Astrocyte of the spinal cord (primary cell): ENCODE data around the gene FAF1.

Experiments used
- DNase-seq: peaks from one replicate; pipeline ENCODE4 v3.0.0; 2011; ENCODE audit warnings: low read depth, low spot score
- H3K4me3 ChIP-seq: 2 replicates; pipeline ENCODE4 v1.5.1; 2011; ENCODE audit warnings: low read depth, mild to moderate bottlenecking, low read length, moderate library complexity
- CTCF ChIP-seq: IDR thresholded peaks from 2 replicates; pipeline ENCODE4 v1.5.1; 2012; ENCODE audit warnings: low read depth, mild to moderate bottlenecking, low read length, inconsistent platforms
- in situ Hi-C: cut with HindIII; loops from 2 replicates; pipeline ENCODE4 v1.10.0; 2017; ENCODE audit warnings: low sequenced_read_pairs

Gene FAF1

GRCh38 chr1:50985094-50985493 is 25.0 kb upstream of the FAF1 start:
- no peak for DNase-seq

GRCh38 chr1:50983219-50983802 is 23.2 kb upstream of the FAF1 start:
- no peak for DNase-seq
- no peak overlapping the region for H3K4me3 ChIP-seq
- no peak for TF ChIP-seq CTCF
- in situ Hi-C loops: no loop called here

More at GRCh38 chr1:50985094-50985493, 25.0 kb upstream of the FAF1 start:
- no peak for TF ChIP-seq CTCF
- in situ Hi-C loops: no loop called here
- H3K4me3 ChIP-seq: no peak overlapping the region

GRCh38 chr1:50982611-50983010 is 22.5 kb upstream of the FAF1 start:
- in situ Hi-C loops: no loop called here
- H3K4me3 ChIP-seq: no peak overlapping the region
- TF ChIP-seq CTCF: no peak
- DNase-seq: no peak

GRCh38 chr1:50981741-50982140 is 21.7 kb upstream of the FAF1 start:
- H3K4me3 ChIP-seq: no peak overlapping the region
- DNase-seq: no peak
- in situ Hi-C loops: no loop called here

GRCh38 chr1:50980505-50980904 is 20.4 kb upstream of the FAF1 start:
- DNase-seq: no peak
- in situ Hi-C loops: no loop called here
- no peak for TF ChIP-seq CTCF
- no peak overlapping the region for H3K4me3 ChIP-seq

More at GRCh38 chr1:50981741-50982140, 21.7 kb upstream of the FAF1 start:
- TF ChIP-seq CTCF: no peak

- in situ Hi-C loops: no loop called here
- TF ChIP-seq CTCF: no peak
- DNase-seq: no peak
- no peak overlapping the region for H3K4me3 ChIP-seq
These were observed 19.9 kb upstream of the FAF1 start for GRCh38 chr1:50979937-50980336.
